HG02798 (cell line): ENCODE data around the gene SPIN4.
"Not testable (repeated sequence)": the region's sequence is repeated elsewhere in the genome, so short reads cannot be mapped to it uniquely, and the experiment has no call there.

Experiments
- ATAC-seq: cut with Tn5 transposase; IDR thresholded peaks from one replicate; pipeline ENCODE4 v1.9.1; 2021; ENCODE audit warnings: mild to moderate bottlenecking; ENCODE audit not compliant: unreplicated experiment, poor library complexity

SPIN4 gene

GRCh38 chrX:63350941-63351616 is at the start of gene SPIN4:
TSS of gene SPIN4 (minus strand) at chrX:63351332. CDS start at chrX:63350819, 513 bp downstream.
- ATAC-seq = peak; percentile 96

DNA sequence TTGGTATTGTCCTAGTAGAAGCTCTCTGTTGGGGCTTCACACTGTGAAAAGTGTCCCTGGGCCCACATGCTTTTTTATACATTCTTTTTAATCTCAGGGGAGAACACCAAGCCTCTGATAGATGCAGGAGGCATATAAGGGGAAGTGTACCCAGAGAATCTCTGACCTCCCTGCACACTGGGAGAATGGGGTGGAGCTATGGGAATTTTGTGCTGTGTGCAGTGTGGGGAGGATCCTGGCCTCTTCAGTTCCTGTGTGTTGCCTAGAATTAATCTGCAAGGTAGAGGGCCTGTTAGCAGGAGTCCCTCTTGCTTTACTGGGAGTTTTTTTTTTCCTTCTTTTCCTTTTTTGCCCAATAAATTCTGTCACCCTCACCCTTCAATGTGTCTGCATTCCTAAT is 49.2 kb upstream of the SPIN4 start:
- ATAC-seq = no peak

DNA sequence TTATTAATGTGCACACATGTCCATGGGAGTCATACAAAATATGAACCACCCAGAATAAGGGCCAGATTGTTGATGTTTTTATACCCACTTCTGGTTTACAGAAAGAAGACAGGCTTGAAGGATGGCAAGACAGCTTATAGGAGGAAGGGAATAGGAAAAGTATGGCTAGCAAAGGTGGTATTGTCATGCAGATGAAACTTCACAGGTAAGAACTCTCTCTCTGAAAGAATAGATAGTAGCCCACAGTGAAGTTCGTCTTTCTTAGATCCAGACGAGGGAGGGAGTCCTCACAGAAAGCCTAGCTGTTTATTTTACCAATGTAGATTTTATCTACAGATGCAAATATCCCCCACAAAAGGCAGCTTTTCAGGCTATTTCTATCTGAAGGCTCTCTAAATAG is 43.7 kb upstream of the SPIN4 start:
- ATAC-seq = no peak

GRCh38 chrX:63393094-63393493 is 42.0 kb upstream of the SPIN4 start:
- ATAC-seq = not testable (repeated sequence)

GRCh38 chrX:63387411-63387810 is 36.3 kb upstream of the SPIN4 start:
- ATAC-seq = no peak

DNA sequence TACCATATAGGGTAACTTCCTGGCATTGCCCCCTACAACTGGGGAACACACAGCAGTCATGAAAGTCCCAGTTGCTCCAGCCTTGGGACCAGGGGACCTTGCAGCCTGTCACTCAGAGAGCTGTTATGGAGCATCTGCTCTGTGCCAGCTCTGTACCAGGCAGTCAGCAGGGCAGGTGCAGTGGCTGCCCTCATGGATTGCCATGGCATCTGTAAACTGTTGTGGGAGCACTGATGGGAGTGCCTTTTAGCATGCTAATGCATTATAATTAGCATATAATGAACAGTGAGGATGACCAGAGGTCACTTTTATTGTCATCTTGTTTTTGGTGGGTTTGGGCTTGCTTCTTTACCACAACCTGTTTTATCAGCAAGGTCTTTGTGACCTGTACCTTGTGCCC is 33.1 kb upstream of the SPIN4 start:
- not testable (repeated sequence) for ATAC-seq

GRCh38 chrX:63373012-63373411 is 21.9 kb upstream of the SPIN4 start:
- not testable (repeated sequence) for ATAC-seq

DNA sequence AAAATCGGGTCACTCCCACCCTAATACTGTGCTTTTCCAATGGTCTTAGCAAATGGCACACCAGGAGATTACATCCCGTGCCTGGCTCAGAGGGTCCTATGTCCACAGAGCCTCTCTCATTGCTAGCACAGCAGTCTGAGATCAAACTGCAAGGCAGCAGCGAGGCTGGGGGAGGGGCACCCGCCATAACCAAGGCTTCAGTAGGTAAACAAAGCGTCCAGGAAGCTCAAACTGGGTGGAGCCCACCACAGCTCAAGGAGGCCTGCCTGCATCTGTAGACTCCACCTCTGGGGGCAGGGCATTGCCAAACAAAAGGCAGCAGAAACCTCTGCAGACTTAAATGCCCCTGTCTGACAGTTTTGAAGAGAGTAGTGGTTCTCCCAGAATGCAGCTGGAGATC is 16.6 kb upstream of the SPIN4 start:
- not testable (repeated sequence) for ATAC-seq

DNA sequence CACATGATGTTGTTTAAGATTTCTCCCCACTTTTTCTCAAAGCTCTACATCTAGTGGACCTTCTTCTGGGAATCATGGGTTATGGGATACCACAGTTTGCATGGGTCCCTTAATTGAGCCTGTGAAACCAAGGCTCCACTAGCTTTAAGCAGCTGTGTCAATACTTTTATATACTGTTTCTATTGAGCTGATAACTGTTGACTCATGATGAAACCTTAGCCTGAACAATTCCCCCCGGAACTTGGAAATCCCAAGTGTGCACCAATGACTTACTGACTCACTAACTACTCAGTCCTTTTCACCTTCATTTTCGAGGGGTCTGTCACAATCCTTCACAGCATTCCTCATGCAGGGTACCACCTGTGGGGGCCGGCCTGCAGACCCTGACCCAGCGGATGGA is 12.7 kb upstream of the SPIN4 start:
- no peak for ATAC-seq

DNA sequence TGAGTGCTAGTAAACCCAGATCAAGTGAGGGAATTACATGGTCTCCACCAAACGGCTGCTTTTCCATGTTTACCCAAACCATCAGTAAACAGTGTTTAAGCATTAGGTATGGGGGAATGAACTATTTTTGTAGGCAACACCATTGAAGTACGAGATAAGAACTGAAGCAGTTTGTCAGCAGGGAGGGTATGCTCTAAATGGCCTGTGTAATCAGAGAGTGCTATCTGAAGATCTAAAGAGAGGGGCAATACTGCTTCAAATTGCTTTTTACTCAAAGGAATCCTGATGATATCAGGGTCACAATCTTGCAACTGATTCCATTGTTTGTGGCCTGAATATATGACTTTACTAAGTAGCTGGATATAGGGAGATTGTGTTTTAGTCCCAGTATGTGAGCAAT is 10.4 kb upstream of the SPIN4 start:
- no peak for ATAC-seq

DNA sequence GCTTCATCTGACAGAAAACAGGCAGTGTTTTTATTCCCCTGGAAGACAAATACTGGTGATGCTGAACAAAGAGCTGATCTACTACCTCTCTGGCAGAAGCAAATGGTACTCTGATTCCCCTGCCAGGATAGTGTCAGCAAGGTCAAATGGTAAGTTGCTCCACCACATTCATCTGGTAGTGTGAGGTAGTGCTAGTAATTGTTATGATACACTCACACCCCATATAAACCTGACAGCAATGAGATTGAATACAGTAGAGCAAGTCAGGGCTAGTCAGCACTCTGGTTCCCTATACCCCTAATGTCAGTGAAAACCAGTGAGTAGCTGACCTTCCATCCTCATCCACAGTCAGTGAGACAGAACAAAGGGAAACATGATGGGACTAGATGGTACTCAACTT is 3.4 kb upstream of the SPIN4 start:
- ATAC-seq = no peak

DNA sequence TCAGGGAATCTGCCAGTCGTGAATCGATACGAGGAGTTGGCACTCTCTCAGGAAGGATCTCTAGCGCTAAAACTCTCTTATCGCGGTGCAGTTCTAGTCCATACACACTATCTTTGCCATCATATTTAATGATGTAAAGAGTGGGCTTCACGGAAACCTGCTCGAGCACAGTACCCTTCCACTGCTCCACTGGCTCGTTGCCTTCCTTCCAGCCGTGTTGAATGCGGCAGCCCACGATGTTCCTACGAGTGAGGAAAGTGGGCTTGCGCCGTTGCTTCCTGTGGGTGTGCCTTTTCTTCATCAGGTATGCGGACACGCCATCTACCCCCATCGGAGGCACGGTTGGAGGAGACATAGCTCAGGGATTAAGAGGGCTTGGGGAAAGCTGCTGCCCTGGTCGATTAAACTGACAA is 661 bp downstream of the SPIN4 start:
- ATAC-seq = peak; percentile 38

DNA sequence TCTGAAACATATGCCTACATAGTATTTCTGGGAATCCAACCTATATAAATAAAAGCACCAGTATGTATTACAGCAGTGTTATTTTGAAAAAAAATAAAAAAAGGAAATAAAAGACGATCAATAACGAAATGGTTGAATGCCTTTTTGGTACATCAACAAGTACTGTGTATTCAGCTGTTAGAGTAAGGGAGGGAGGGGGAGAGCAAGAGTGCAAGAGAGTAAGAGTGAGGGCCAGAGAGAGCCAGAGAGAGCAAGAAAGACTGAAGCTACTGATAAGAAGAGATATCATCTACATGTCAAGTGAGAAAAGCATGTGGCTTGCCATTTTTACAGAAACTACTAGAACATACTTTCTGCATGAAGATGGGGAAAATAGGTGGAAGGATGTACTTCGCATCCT is 1.8 kb downstream of the SPIN4 start:
- ATAC-seq = no peak

DNA sequence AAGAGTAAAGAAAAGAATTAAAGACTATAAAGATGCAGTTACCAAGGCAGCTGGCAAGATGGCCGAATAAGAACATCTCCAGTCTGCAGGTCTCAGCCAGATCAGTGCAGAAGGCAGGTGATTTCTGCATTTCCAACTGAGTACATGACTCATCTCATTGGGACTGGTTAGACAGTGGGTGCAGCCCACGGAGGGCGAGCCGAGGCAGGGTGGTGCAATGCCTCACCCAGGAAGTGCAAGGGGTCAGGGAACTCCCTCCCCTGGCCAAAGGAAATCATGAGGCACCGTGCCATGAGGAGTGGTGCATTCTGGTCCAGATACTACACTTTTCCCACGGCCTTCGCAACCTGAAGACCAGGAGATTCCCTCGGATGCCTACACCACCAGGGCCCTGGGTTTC is 20.5 kb downstream of the SPIN4 start:
- no peak for ATAC-seq

DNA sequence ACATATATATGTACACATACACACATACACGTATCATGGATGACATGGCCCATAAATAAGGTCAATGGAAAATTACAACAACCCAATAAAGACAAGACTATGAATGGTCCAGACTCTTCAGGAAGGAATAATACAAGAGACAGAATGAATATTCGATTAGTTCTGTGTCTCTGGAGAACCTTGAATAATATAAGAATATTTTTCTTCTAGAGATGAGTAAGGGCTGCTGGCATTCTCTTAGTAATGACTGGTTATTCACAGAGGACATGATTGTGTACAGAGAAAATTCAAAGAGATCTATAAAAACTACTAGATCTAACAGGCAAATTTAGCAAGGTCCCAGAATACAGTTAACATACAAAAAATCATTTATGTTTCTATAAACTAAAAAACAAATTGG is 23.3 kb downstream of the SPIN4 start:
- no peak for ATAC-seq

- no peak for ATAC-seq
These were observed 51.5 kb downstream of the SPIN4 start for GRCh38 chrX:63299596-63299995.
